ENCODE data around the gene CHCHD6. TPM values are rescaled to one million over a fixed set of nuclear protein-coding genes. Genes with fewer than 3 reads are reported as not detected.

The CHCHD6 gene
- total RNA-seq, 8 experiments from 2014 or later: 13.9 to 71.2 (median 45.4) TPM

DNA sequence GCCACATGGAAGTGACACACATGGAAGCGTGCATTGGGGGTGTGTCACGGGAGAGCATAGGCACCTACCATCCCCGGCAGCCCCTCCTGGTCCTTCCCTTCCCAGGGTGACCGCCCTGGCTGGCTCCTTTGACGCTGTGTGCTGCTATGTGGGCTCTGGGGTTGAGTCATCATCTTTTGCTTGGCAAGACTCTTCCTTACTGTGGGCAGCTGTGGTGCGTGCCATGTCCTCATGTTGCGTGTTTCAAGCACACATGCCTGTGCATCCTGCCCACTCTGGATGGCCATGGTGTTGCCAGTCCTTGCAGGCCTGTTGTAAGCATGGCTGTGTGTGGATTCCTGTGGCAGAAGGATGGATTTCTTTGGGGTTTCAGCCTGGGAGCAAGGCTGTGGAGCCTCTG, 292.9 kb downstream of the CHCHD6 start:
- no peak overlapping the region for H3K4me3 ChIP-seq
- peaks cover 5 to 30% of the 10 kb centered on the region in 2 donors for H3K4me1 ChIP-seq (replicated peaks in 1 of 2)
- in situ Hi-C loops (cut with MboI; ENCODE audit: low pct_unique_long_range_greater_than_20kb in 2 of 9, low sequenced_read_pairs in 9 of 9, unreplicated experiment in 9 of 9): loop anchor here in 4 of 9 experiments (25.0 kb wide), 3 partner anchors 235 to 465 kb away; no protein-coding TSS in a partner anchor
- no peak for ATAC-seq (replicated peaks in 6 of 8)
- 40 to 100% (median 97%) methylated on average over 2 to 3 of the region's 7 CpGs; no CpG with 5 or more reads in 6 of the 10 experiments for WGBS, 10 experiments
- no peak overlapping the region for H3K27ac ChIP-seq

DNA sequence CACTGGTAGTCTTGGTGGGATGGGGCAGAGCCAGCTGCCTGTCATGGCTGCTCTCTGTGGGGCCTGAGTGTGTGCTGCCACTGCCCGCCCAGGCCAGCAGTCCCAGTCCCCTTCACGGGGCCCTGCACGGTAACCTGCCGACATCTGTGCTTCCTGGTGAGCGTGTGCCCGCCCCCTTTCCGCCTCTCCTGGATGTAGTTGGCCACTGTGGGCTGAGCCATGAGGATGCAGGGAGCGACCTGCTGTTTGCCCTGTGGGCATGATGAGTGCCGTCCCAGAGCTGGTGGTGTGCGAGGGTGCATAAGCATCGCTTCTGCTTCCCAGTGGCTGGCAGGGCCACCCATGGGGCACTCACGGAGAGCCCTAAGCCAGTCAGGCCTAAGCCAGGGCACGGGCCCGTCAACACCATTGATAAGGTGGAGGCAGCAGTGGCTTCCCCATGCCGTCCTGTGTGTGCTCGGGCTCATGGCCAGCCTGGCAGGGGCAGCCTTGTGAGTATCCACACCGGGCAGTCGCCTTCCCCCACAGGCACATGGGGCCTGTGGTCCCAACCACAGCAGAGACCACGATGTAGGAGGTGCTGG, 293.5 kb downstream of the CHCHD6 start:
- Histone ChIP-seq H3K4me3 (no peak overlapping the region), H3K4me1 (replicated peaks in 1 of 2) (peaks cover 12 to 35% of the 10 kb centered on the region in 2 donors), H3K27ac (no peak overlapping the region)
- WGBS, 10 experiments: 48 to 96% (median 84%) methylated on average over 3 to 6 of the region's 19 CpGs; no CpG with 5 or more reads in 7 of the 10 experiments
- ATAC-seq (replicated peaks in 6 of 8): no peak
- in situ Hi-C loops (cut with MboI; ENCODE audit: low pct_unique_long_range_greater_than_20kb in 2 of 9, low sequenced_read_pairs in 9 of 9, unreplicated experiment in 9 of 9): loop anchor here in 4 of 9 experiments (25.0 kb wide), 3 partner anchors 235 to 465 kb away; no protein-coding TSS in a partner anchor

DNA sequence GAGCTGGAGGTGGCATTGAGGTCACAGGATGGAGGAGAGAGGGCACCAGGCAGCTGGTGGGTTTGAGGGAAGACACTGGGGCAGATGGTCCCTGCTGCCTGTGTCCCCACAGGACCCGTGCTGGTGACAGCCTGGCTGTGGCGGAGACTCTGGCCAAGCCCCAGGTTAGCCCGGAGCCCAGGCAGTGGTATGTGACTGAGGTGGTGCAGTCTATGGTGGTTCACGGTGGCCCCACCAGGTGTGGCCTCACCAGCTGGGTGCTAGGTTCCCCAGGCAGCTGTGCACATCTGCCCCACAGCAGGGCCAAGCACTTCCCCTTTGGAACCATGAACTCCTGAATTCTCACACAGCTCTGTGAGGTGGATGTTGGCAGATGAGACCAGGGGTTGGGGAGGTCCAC, 294.3 kb downstream of the CHCHD6 start:
- in situ Hi-C loops (cut with MboI; ENCODE audit: low pct_unique_long_range_greater_than_20kb in 2 of 9, low sequenced_read_pairs in 9 of 9, unreplicated experiment in 9 of 9): loop anchor here in 4 of 9 experiments (25.0 kb wide), 3 partner anchors 236 to 464 kb away; no protein-coding TSS in a partner anchor
- Histone ChIP-seq H3K4me3 (no peak overlapping the region), H3K4me1 (replicated peaks in 1 of 2) (peaks cover 13 to 38% of the 10 kb centered on the region in 2 donors), H3K27ac (no peak overlapping the region)
- no peak for ATAC-seq (replicated peaks in 6 of 8)
- 67 to 100% methylated on average over 1 to 3 of the region's 4 CpGs; no CpG with 5 or more reads in 8 of the 10 experiments for WGBS, 10 experiments

DNA sequence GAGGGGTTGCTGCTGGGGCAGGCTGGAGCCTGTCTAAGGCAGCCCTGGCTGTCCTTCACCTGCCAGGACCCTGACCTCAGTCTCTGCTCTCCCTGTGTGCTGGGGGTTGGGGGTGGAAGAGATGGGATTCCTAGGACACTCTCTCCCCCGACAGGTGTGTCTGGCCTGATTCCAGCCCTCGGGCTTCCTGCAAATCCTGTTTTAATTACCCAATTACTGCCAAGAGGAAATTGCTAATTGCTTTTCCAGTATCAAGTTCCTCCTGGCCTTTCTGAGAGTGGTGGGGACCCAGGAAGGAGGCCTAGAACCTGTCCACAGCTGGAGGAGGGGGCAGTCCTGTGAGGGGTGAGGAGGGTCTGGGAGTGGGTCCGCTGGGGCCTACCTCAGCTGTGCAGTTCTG, 294.7 kb downstream of the CHCHD6 start:
- Histone ChIP-seq H3K4me3 (no peak overlapping the region), H3K27ac (no peak overlapping the region), H3K4me1 (replicated peaks in 1 of 2) (peaks cover 13 to 37% of the 10 kb centered on the region in 2 donors)
- WGBS, 10 experiments: no CpG with 5 or more reads among the region's 3 CpGs
- in situ Hi-C loops (cut with MboI; ENCODE audit: low pct_unique_long_range_greater_than_20kb in 2 of 9, low sequenced_read_pairs in 9 of 9, unreplicated experiment in 9 of 9): loop anchor here in 4 of 9 experiments (25.0 kb wide), 3 partner anchors 236 to 464 kb away; no protein-coding TSS in a partner anchor
- ATAC-seq (replicated peaks in 6 of 8): no peak

DNA sequence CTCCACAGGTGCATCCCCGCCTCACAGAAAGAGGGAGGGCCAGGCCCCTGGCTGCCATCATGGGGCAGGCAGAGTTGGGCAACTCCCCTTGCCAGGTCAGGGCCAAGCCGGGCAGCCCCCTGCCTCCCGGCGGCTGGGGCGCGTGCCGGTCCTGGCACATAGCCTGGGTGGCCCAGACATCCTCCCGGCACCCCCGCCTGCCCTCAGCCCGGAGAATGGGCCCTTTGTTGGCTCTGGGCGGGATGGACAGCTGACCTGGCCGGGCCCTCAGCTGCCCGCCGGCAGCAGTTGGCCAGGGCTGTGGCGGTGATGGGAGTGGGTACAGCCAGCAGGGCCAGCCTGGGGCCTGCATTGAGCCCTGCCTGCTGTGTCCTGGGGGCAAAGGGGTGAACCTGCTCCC, 295.3 kb downstream of the CHCHD6 start:
- Histone ChIP-seq H3K27ac (no peak overlapping the region), H3K4me1 (replicated peaks in 1 of 2) (peaks cover 13 to 31% of the 10 kb centered on the region in 2 donors), H3K4me3 (no peak overlapping the region)
- in situ Hi-C loops (cut with MboI; ENCODE audit: low pct_unique_long_range_greater_than_20kb in 2 of 9, low sequenced_read_pairs in 9 of 9, unreplicated experiment in 9 of 9): loop anchor here in 4 of 9 experiments (25.0 kb wide), 3 partner anchors 237 to 463 kb away; no protein-coding TSS in a partner anchor
- whole genome bisulfite sequencing, 10 experiments: 80% methylated on average over 2 of the region's 15 CpGs; no CpG with 5 or more reads in 9 of the 10 experiments
- ATAC-seq (replicated peaks in 6 of 8): no peak

DNA sequence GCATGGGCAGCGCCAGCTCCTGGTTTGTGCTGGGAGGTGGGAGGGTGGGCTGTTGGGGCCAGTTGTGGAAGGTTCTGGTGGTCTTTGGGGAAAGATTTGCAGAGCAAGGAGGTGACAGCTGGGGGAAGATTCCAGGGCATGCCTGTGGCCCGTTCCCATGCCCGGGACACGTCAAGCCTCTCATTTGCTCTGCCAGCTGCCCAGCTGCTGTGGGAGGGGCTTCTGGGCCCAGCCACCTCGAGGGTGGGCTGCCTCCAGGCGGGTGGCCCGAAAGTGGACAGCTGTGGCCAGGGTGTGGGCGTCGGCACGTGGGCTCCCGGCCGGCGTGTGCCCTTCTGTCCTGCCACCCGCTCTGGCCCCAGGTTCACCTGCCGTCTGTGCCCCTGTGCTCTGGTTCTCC, 296.1 kb downstream of the CHCHD6 start:
- in situ Hi-C loops (cut with MboI; ENCODE audit: low pct_unique_long_range_greater_than_20kb in 2 of 9, low sequenced_read_pairs in 9 of 9, unreplicated experiment in 9 of 9): no loop called here
- Histone ChIP-seq H3K27ac (no peak overlapping the region), H3K4me1 (replicated peaks in 1 of 2) (peaks cover 13 to 29% of the 10 kb centered on the region in 2 donors), H3K4me3 (no peak overlapping the region)
- WGBS, 10 experiments: 100% methylated on average over 3 of the region's 15 CpGs; no CpG with 5 or more reads in 9 of the 10 experiments
- ATAC-seq (replicated peaks in 6 of 8): no peak

DNA sequence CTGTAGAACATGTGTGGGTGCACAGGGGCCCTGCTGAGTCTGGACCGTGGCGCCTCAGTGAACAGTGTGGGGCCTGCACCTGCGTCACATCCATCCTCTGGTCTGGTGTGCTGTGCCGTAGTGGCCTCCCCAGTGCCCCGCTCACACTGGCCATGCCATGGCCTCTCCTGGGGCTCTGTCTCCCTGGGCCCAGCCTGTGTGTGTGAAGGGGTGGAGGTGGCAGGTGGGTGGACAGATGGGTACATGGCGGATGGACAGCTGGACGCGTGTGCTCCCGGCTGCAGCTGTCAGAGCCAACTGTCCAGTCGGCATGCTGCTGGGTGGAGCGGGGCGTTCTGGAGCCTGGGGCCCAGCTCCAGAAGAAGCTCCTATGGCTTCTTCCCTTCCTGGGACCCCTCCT, 296.7 kb downstream of the CHCHD6 start:
- WGBS, 10 experiments: 70 to 100% (median 100%) methylated on average over 1 to 4 of the region's 12 CpGs; no CpG with 5 or more reads in 6 of the 10 experiments
- in situ Hi-C loops (cut with MboI; ENCODE audit: low pct_unique_long_range_greater_than_20kb in 2 of 9, low sequenced_read_pairs in 9 of 9, unreplicated experiment in 9 of 9): no loop called here
- Histone ChIP-seq H3K27ac (no peak overlapping the region), H3K4me1 (replicated peaks in 1 of 2) (peaks cover 13 to 29% of the 10 kb centered on the region in 2 donors), H3K4me3 (no peak overlapping the region)
- no peak for ATAC-seq (replicated peaks in 6 of 8)

DNA sequence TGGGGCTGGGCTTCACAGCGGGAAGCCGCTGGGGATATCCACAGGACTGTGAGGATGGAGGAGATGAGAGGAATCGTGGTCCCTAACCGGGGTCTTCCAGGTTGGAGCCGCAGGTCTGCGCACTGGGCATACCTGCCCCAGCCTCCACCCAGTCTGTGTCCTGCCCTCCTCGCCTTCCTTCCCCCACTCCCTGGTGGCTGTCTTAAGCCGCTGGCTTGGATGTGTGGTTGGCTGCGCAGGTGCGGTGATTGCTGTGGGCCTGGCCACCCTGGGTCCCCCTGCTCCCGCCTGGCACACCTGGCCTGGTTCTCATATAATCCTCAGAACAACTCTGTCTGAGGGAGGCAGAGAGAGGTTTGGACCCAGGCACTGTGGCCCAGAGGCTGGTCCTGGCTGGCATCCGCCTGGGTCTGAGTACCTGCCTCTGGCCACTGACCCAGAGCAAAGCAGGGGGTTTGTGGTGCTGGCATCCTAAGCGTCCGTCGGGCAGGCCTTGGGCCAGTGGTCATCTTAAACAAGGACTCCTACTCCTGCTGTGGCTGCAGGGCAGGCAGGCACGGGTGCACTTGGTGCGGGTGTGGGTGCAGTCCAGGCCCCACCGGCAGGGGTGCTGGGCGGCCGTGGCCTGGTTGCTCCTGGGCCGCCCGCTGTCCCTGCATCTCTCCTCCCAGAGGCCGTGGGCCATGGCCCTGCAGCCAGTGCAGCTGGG, 297.6 kb downstream of the CHCHD6 start:
- H3K4me3 ChIP-seq: no peak overlapping the region
- H3K4me1 ChIP-seq (replicated peaks in 1 of 2): peaks cover 13 to 29% of the 10 kb centered on the region in 2 donors
- in situ Hi-C loops (cut with MboI; ENCODE audit: low pct_unique_long_range_greater_than_20kb in 2 of 9, low sequenced_read_pairs in 9 of 9, unreplicated experiment in 9 of 9): no loop called here
- 48 to 100% methylated on average over 3 to 8 of the region's 23 CpGs; no CpG with 5 or more reads in 8 of the 10 experiments for WGBS, 10 experiments
- ATAC-seq (replicated peaks in 6 of 8): no peak
- no peak overlapping the region for H3K27ac ChIP-seq

DNA sequence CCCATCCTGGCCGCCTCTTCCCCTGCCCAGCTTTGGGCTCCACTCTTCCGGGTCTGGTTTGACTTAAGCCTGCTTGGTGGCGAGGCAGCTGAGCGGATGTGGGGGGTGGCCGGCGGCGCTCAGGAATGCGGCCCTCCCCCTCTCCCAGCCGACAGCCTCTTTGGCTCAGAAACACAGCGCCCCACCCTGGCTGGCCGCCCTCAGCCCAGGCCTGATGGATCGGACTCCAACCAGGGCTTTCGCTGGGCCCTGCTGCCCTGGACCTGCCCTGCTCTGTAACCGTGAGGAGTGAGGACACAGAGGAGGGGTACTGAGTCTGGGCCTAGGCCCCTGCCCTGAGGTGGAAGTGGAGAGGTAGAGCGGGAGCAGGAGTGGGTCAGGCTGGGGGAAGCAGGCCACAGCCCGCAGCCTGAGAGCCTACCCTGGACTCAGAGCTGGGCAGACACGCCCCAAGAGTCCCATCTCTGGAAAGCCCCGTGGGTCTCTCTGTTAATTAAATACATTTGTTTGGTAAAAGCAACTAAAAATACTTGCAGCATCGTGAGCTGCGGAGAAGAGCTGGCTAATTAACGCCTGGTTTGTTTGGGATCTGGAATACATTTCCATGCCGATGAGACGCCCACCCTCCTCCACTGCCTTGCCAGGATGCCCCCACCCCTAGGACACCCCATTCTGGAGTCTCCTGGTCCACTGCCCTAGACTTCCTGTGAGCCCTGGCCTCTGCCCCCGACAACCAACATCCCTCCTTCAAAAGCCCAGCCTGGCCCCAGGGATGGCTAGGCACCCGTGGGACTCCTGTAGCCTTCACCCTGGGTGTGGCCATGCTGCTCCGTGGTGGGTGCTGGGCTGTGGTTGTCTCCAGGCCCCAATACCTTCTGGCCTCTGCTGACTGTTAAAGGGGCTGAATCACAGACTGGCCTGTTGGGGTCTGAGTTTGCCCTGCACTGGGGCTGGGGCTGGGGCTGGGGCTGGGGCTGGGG, 298.4 kb downstream of the CHCHD6 start:
- H3K4me1 ChIP-seq (replicated peaks in 1 of 2): peaks cover 13 to 29% of the 10 kb centered on the region in 2 donors
- H3K27ac ChIP-seq: peak overlapping the region in 1 of 2 donors; percentile 13
- 0 to 100% (median 40%) methylated on average over 1 to 7 of the region's 26 CpGs; no CpG with 5 or more reads in 5 of the 10 experiments for WGBS, 10 experiments
- in situ Hi-C loops (cut with MboI; ENCODE audit: low pct_unique_long_range_greater_than_20kb in 2 of 9, low sequenced_read_pairs in 9 of 9, unreplicated experiment in 9 of 9): no loop called here
- no peak overlapping the region for H3K4me3 ChIP-seq
- peak; percentile 73 to 97 (median 81) for ATAC-seq (replicated peaks in 6 of 8)

DNA sequence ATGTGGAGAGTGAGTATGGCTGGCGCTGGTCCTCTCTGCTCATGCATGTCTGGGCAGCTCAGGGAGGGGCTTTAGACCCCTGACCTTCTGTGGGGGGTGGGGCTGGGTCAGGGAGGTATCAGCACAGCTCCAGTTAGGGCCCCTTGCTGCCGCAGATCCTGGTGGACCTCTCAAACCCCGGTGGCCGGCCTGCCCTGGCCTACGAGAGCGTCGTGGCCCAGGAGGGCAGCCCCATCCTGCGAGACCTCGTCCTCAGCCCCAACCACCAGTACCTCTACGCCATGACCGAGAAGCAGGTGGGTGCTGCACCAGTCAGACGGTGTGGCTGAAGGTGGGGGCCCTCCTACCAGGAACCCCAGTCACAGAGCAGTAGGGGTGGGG, 299.1 kb downstream of the CHCHD6 start:
- in situ Hi-C loops (cut with MboI; ENCODE audit: low pct_unique_long_range_greater_than_20kb in 2 of 9, low sequenced_read_pairs in 9 of 9, unreplicated experiment in 9 of 9): no loop called here
- Histone ChIP-seq H3K4me3 (no peak overlapping the region), H3K27ac (no peak overlapping the region), H3K4me1 (replicated peaks in 1 of 2) (peaks cover 13 to 29% of the 10 kb centered on the region in 2 donors)
- 90% methylated on average over 2 of the region's 12 CpGs; no CpG with 5 or more reads in 9 of the 10 experiments for WGBS, 10 experiments
- no peak for ATAC-seq (replicated peaks in 6 of 8)

DNA sequence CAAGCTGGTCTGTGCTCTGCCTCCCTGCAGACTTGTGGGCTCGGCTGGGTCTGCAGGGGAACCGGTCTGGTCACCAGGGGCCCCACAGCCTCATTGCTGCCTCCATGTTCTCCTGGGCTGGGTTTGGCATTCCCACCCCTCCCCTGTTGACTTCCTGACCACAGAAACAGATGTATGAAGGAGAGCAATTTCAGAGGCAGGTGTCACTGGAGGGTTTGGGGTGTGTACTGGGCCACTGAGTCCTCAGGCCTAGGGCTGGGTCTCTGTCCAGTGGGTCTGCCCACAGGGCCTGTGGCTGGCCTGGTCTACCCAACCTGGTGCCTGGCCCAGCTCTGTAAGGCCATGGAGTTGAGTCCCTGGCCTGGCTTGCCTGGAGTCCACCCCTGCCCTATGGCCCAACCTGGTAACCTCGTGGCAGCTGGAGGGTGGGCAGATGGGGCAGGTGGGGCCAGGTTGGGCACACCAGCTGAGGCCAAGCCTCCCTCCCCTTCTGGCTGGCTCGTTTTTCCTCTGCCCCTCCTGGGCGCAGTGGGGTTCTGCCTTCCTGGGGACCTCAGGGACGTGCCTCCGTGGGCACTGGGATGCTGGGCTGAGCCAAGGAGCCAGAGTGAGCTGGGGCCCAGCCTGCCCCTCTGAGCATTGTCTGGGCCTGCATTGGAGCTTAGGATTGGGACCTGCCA, 299.7 kb downstream of the CHCHD6 start:
- ATAC-seq (replicated peaks in 6 of 8): no peak
- H3K27ac ChIP-seq: no peak overlapping the region
- H3K4me1 ChIP-seq (replicated peaks in 1 of 2): peaks cover 13 to 24% of the 10 kb centered on the region in 2 donors
- in situ Hi-C loops (cut with MboI; ENCODE audit: low pct_unique_long_range_greater_than_20kb in 2 of 9, low sequenced_read_pairs in 9 of 9, unreplicated experiment in 9 of 9): no loop called here
- 100% methylated on average over 1 of the region's 7 CpGs; no CpG with 5 or more reads in 8 of the 10 experiments for WGBS, 10 experiments
- H3K4me3 ChIP-seq: no peak overlapping the region

Data from motor neuron (in vitro differentiated cells).